ENCODE measurements around the gene ZFAND2A.
"Not testable (repeated sequence)": the region's sequence is repeated elsewhere in the genome, so short reads cannot be mapped to it uniquely, and the experiment has no call there.

Gene ZFAND2A

GRCh38 chr7:1150400-1151002 is 9.5 kb downstream of the ZFAND2A start:
- no peak for DNase-seq

- no peak for DNase-seq
Measured at GRCh38 chr7:1149351-1149794, 10.6 kb downstream of the ZFAND2A start.

- not testable (repeated sequence) for DNase-seq
Measured at GRCh38 chr7:1147873-1148272, 12.1 kb downstream of the ZFAND2A start.

GRCh38 chr7:1144269-1144771 is 15.7 kb downstream of the ZFAND2A start:
- no peak for DNase-seq

GRCh38 chr7:1143031-1143430 is 17.0 kb downstream of the ZFAND2A start:
- not testable (repeated sequence) for DNase-seq

- DNase-seq = no peak
Measured at GRCh38 chr7:1142051-1142635, 17.9 kb downstream of the ZFAND2A start.

GRCh38 chr7:1141651-1142050 is 18.3 kb downstream of the ZFAND2A start:
- no peak for DNase-seq

GRCh38 chr7:1140476-1141104 is 19.4 kb downstream of the ZFAND2A start:
- DNase-seq = no peak

- no peak for DNase-seq
Measured at GRCh38 chr7:1137517-1138167, 22.4 kb downstream of the ZFAND2A start.

- DNase-seq = no peak
Measured at GRCh38 chr7:1136841-1137516, 23.0 kb downstream of the ZFAND2A start.

- DNase-seq = no peak
Measured at GRCh38 chr7:1134951-1135350, 25.0 kb downstream of the ZFAND2A start.

GRCh38 chr7:1131471-1132265 is 28.3 kb downstream of the ZFAND2A start:
- no peak for DNase-seq

- no peak for DNase-seq
Measured at GRCh38 chr7:1130021-1130990, 29.7 kb downstream of the ZFAND2A start.

GRCh38 chr7:1129431-1129830 is 30.6 kb downstream of the ZFAND2A start:
- DNase-seq = no peak

GRCh38 chr7:1127001-1127400 is 33.0 kb downstream of the ZFAND2A start:
- DNase-seq = no peak

- no peak for DNase-seq
Measured at GRCh38 chr7:1125603-1125969, 34.4 kb downstream of the ZFAND2A start.

GRCh38 chr7:1124816-1125602 is 35.0 kb downstream of the ZFAND2A start:
- DNase-seq = no peak

- DNase-seq = no peak
Measured at GRCh38 chr7:1124164-1124563, 35.8 kb downstream of the ZFAND2A start.

- DNase-seq = no peak
Measured at GRCh38 chr7:1123715-1124114, 36.3 kb downstream of the ZFAND2A start.

GRCh38 chr7:1122832-1123501 is 37.0 kb downstream of the ZFAND2A start:
- no peak for DNase-seq

Data from NK-92 treated with Interleukin-12 subunit alpha and Interleukin-12 subunit beta, amount 100 ng/mL, for 24 hours (cell line).